Aorta (tissue), 5 donors: ENCODE data around the gene EEF1E1. TPM values are rescaled to one million over a fixed set of nuclear protein-coding genes. Genes with fewer than 3 reads are reported as not detected.
A peak's percentile ranks its signal among the peaks of the same experiment; 100 is the strongest.

Source experiments
- ATAC-seq: fragments of 200-7000 bp; cut with Tn5 transposase; one replicate; pipeline ENCODE4 v1.9.1; 2022; ENCODE audit warnings: moderate library complexity; ENCODE audit not compliant: low FRiP score
- DNase-seq, 2 donors: peaks; one replicate each; pipeline ENCODE4 v3.0.0-alpha.2; 2020
- H3K27ac ChIP-seq, 2 donors: one replicate each; pipeline ENCODE4 v1.5.1; 2013; ENCODE audit warnings: low read length in 2 of 2, mild to moderate bottlenecking in 2 of 2, moderate library complexity in 2 of 2, control low read depth in 1 of 2, inconsistent platforms in 1 of 2, low read depth in 1 of 2
- H3K27me3 ChIP-seq, 2 donors: one replicate each; pipeline ENCODE4 v1.6.1; 2013; ENCODE audit warnings: control low read depth in 1 of 2, low read length in 1 of 2, mild to moderate bottlenecking in 1 of 2, moderate library complexity in 1 of 2; ENCODE audit not compliant: insufficient read depth in 2 of 2, control insufficient read depth in 1 of 2
- H3K36me3 ChIP-seq, 2 donors: one replicate each; pipeline ENCODE4 v1.6.1; 2013; ENCODE audit warnings: control low read depth in 1 of 2, low read length in 1 of 2, mild to moderate bottlenecking in 1 of 2; ENCODE audit not compliant: insufficient read depth in 2 of 2, control insufficient read depth in 1 of 2
- H3K4me1 ChIP-seq, 2 donors: one replicate each; pipeline ENCODE4 v1.6.1; 2013; ENCODE audit warnings: low read length in 2 of 2, control low read depth in 1 of 2, mild to moderate bottlenecking in 1 of 2, moderate library complexity in 1 of 2; ENCODE audit not compliant: insufficient read depth in 2 of 2, control insufficient read depth in 1 of 2
- H3K4me3 ChIP-seq, 2 donors: one replicate each; pipeline ENCODE4 v1.5.1; 2013; ENCODE audit warnings: low read length in 2 of 2, control low read depth in 1 of 2, mild to moderate bottlenecking in 1 of 2
- H3K9me3 ChIP-seq: one replicate; pipeline ENCODE4 v1.6.1; 2013; ENCODE audit warnings: mild to moderate bottlenecking, low read length; ENCODE audit not compliant: control insufficient read depth
- WGBS, 2 donors: extraction: QIAGEN DNeasy Blood & Tissue Kit; methylation state at CpG; one replicate each; pipeline ENCODE4 v1.1.7; 2013; 5-methylcytosine and 5-hydroxymethylcytosine counted together
- intact Hi-C, 2 donors: fragments of 100-400 bp; cut with DNase I; formaldehyde crosslinking; loops; one replicate each; pipeline versions ENCODE4 v1.14.2 to v1.15.0; 2022
- long read RNA-seq, 2 donors: library from polyadenylated mRNA; unstranded; transcript quantifications; one replicate each; pipeline ENCODE4 v2.0.0, GENCODE V29; 2020 to 2021
- polyA plus RNA-seq, 2 donors: library from polyadenylated mRNA; stranded (reverse); fragments of 200-250 nt; gene quantifications; one replicate each; pipeline ENCODE4 v1.2.3, GENCODE V29; 2013
- total RNA-seq, 2 donors: library from RNA; stranded (reverse); fragmentation: NEBNext Ultra II Directional; extraction: Animal tissue kit (Norgen Biotek cat#: 25700); gene quantifications; one replicate each; pipeline ENCODE4 v1.2.1, GENCODE V29; 2021
- donor health status: healthy with polysubstance abuse.
- donor health status: Bipolar disorder and iron deficiency.
- donor health status: DM: no; HTN: no; CAD: no.
- donor health status: DM: no; HTN: no; CAD: no.
- donor health status: DM: yes; HTN: yes; CAD: no.

The EEF1E1 gene
- total RNA-seq (10 to 100 TPM; 17.1 to 17.9 TPM), polyA plus RNA-seq (10 to 100 TPM; 23.2 to 39.3 TPM)
- long read RNA-seq, donor 1, transcript EEF1E1-201 (4 exons, 1,077 nt): major isoform, 13 of 18 reads
- long read RNA-seq, donor 1, partial matches to known transcripts: 0 of 18 reads
- long read RNA-seq, donor 1, other reads (novel, unspliced or antisense): 2 of 18 reads
- long read RNA-seq, donor 2, transcript EEF1E1-201 (4 exons, 1,077 nt): major isoform, 5 of 7 reads
- long read RNA-seq, donor 2, partial matches to known transcripts: 0 of 7 reads
- long read RNA-seq, donor 2, other reads (novel, unspliced or antisense): 2 of 7 reads

DNA sequence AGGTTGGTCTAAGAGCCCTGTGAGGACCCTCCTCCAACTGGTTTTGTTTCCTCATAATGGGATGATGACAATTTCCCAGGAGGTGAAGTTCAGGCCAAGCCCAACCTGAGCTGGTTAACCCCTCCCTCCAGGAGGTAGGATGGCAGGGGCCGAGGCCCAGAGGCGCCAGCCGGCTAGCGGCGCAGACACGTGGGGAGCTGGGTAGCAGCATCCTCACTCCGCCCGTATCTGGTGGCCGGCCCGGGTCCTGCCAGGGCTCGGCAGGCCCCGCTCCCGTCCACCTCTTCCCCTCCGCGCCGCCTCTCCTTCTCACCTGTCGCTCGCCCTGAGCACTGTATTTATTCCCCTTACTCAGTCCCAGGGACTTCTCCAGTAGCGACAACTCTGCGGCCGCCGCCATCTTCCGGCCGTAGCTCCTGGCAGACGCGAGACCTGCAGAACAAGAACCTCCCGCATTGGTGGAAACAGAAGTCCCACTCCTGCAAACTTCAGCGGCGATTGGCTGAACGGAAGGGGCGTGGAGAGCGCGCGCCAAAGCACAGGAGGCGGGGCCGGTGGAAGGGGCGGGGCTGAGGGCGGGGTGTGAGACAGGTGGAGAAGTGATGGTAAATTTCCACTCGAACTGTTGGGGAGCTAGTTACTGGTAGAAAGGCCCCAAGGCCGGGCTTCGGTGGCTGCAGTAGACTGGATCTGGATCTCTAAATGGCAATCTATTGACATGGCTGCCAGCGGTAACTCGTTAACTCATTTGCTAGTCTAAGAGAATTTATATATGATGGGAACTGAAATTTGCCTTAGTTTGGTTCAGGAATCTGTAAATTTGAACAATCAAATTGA is at the start of gene EEF1E1:
EEF1E1 (minus strand) TSS at position 427 of the 837 bp plus-strand sequence; CDS start at position 400, 27 bp downstream.
- peak; percentile 95 to 98 for DNase-seq
- H3K27me3 ChIP-seq: no peaks in the 10 kb centered on the region
- no peaks in the 10 kb centered on the region for H3K9me3 ChIP-seq
- peak within 1 kb of the TSS in 1 of 2 donors; percentile 31 for H3K27ac ChIP-seq
- peaks cover 0 to 2% of the 10 kb centered on the region in 2 donors for H3K4me1 ChIP-seq
- intact Hi-C loops: loop anchor here in 1 of 2 donors (5.0 kb wide), 1 partner anchor 40 kb away; the partner anchor contains the start of gene BLOC1S5
- H3K4me3 ChIP-seq: peak within 1 kb of the TSS; percentile 51 to 83
- WGBS, 2 donors: 0 to 1% methylated on average over 43 of the region's 43 CpGs
- H3K36me3 ChIP-seq: no peaks in the 10 kb centered on the region
- peak; percentile 98 for ATAC-seq

DNA sequence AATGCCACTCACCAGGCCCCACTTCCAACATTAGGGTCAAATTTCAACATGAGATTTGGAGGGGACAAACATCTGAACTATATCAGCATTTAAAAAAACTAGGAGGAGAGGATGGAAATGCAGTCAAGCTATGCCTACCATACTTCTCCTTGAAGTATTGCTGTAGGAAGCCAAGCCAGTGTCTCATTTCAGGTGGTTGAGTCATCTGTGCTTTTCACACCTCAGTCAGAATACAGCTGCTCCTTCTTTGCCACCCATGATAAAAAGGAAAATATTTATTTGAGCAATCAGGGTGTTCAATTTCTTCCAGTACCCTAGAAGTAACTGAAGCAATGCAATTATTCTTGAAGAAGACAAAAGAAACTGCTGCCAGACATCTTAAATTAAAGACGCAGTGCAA is 47.0 kb upstream of the EEF1E1 start:
- Histone ChIP-seq H3K27me3 (no peaks in the 10 kb centered on the region), H3K27ac (no peak overlapping the region), H3K9me3 (no peaks in the 10 kb centered on the region), H3K4me1 (no peaks in the 10 kb centered on the region), H3K36me3 (no peaks in the 10 kb centered on the region), H3K4me3 (no peak overlapping the region)
- 82 to 86% methylated on average over 1 of the region's 1 CpG for WGBS, 2 donors
- intact Hi-C loops: no loop called here
- ATAC-seq: no peak
- no peak for DNase-seq

DNA sequence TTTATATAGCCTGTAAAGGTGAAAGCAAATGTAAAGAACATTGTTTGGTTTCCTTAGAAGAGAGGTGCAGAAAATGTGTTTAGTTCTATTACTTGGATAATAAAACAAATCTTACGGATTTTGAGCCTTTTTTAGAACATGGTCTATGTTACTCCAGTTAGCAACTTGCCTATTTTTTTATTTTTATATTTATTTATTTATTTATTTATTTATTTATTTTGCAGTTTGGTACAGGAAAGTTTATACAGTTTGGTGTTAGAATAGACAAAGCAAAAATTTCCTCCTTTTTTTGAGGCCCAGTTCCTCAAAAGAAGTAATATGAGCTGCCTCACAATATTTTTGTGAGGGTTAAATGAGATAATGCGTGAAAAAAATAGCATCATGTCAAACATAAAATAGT is 41.6 kb upstream of the EEF1E1 start:
- Histone ChIP-seq H3K27ac (no peak overlapping the region), H3K4me1 (no peaks in the 10 kb centered on the region), H3K27me3 (no peaks in the 10 kb centered on the region), H3K36me3 (no peaks in the 10 kb centered on the region), H3K9me3 (no peaks in the 10 kb centered on the region), H3K4me3 (no peak overlapping the region)
- intact Hi-C loops: no loop called here
- 82 to 85% methylated on average over 2 of the region's 2 CpGs for WGBS, 2 donors
- ATAC-seq: no peak
- DNase-seq: no peak

DNA sequence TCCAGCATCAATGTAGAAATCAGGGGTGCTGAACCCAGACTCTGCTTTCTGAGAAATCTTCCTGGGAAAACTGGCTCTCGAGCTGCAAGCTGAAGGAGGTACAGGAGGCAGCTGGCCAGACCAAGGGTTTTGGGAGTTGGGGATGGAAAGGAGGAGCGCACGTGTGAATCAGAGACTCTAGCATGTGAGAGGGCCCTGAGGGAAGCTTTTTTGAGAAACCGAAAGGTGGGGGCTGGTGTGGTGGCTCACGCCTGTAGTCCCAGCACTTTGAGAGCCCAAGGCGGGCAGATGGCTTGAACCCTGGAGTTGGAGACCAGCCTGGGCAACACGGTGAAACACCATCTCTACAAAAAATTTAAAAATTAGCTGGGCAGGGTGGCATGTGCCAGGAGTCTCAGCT is 37.1 kb upstream of the EEF1E1 start:
- no peak for DNase-seq
- Histone ChIP-seq H3K36me3 (no peaks in the 10 kb centered on the region), H3K9me3 (no peaks in the 10 kb centered on the region), H3K4me1 (no peaks in the 10 kb centered on the region), H3K4me3 (no peak overlapping the region), H3K27ac (no peak overlapping the region), H3K27me3 (no peaks in the 10 kb centered on the region)
- ATAC-seq: no peak
- WGBS, 2 donors: 90% methylated on average over 7 of the region's 7 CpGs
- intact Hi-C loops: no loop called here

DNA sequence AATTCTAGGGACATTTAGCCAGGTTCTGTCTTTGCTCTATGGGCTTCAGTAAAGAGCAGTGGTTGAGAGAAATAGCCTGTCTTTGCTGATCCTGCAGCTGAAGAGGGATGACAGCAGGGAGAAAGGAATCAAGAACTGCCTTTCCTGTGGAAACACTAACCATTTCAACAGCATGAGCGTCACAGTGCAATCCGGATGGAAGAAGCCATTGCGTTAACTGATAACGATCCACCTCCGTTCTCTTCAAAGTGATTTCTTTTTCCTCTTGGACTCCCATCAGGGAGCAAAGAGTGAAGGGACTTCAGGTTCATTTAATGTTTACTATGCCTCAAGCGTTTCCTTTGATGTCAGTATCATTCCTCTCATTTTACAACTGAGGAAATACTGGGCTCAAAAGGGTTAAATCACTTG is 35.2 kb upstream of the EEF1E1 start:
- 58 to 62% methylated on average over 6 of the region's 6 CpGs for WGBS, 2 donors
- Histone ChIP-seq H3K27ac (no peak overlapping the region), H3K27me3 (no peaks in the 10 kb centered on the region), H3K4me1 (no peaks in the 10 kb centered on the region), H3K9me3 (no peaks in the 10 kb centered on the region), H3K36me3 (no peaks in the 10 kb centered on the region), H3K4me3 (no peak overlapping the region)
- intact Hi-C loops: no loop called here
- ATAC-seq (no peak), DNase-seq (no peak)

- Histone ChIP-seq H3K4me3 (no peak overlapping the region), H3K36me3 (no peaks in the 10 kb centered on the region), H3K9me3 (no peaks in the 10 kb centered on the region), H3K27ac (no peak overlapping the region), H3K27me3 (no peaks in the 10 kb centered on the region), H3K4me1 (no peaks in the 10 kb centered on the region)
- DNase-seq (no peak), ATAC-seq (no peak)
- intact Hi-C loops: no loop called here
- 86 to 91% methylated on average over 3 of the region's 3 CpGs for WGBS, 2 donors
Observed at GRCh38 chr6:8135276-8135675, 32.9 kb upstream of the EEF1E1 start.

DNA sequence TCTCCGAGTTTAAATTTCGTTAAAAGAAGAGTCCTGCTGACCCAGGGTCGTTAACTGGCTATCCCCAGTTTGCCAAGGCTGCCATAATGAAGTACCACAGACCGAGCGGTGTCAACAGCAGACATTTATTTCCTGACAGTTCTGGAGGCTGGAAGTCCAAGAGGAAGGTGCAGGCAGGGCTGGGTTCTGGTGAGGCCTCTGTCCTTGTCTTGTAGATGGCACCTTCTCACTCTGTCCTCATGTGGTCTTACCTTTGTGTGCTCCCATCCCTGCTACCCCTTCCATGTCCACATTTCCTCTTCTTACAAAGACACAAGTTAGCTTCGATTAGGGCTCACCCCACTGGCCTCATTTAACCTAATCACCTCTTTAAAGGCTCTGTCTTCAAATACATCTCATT is 29.8 kb upstream of the EEF1E1 start:
- H3K9me3 ChIP-seq: no peaks in the 10 kb centered on the region
- ATAC-seq (no peak), DNase-seq (no peak)
- WGBS, 2 donors: 84 to 85% methylated on average over 6 of the region's 6 CpGs
- H3K36me3 ChIP-seq: no peaks in the 10 kb centered on the region
- H3K4me3 ChIP-seq: no peak overlapping the region
- H3K27me3 ChIP-seq: no peaks in the 10 kb centered on the region
- H3K27ac ChIP-seq: no peak overlapping the region
- intact Hi-C loops: no loop called here
- no peaks in the 10 kb centered on the region for H3K4me1 ChIP-seq

- Histone ChIP-seq H3K4me3 (no peak overlapping the region), H3K27ac (no peak overlapping the region), H3K27me3 (no peaks in the 10 kb centered on the region), H3K36me3 (no peaks in the 10 kb centered on the region), H3K4me1 (no peaks in the 10 kb centered on the region), H3K9me3 (no peaks in the 10 kb centered on the region)
- intact Hi-C loops: loop anchor here (1.0 to 2.0 kb wide), 2 partner anchors 87 to 88 kb away; no protein-coding TSS in a partner anchor
- DNase-seq (peak in 1 of 2 donors; percentile 49), ATAC-seq (peak; percentile 48)
- 30 to 33% methylated on average over 13 of the region's 13 CpGs for WGBS, 2 donors
Observed at GRCh38 chr6:8131265-8131897, 29.0 kb upstream of the EEF1E1 start.
